SK-N-SH treated with all-trans-retinoic acid at 6 μM for 48 hours (cell line): ENCODE results near the gene IFNL2.
"Not testable (repeated sequence)": the region's sequence is repeated elsewhere in the genome, so short reads cannot be mapped to it uniquely, and the experiment has no call there.

Source experiments
- ATAC-seq: fragments of 200-7000 bp; cut with Tn5 transposase; 3 replicates; pipeline ENCODE4 v1.9.1; 2020; ENCODE audit warnings: mild to moderate bottlenecking, moderate library complexity
- ARNTL ChIP-seq: fragments of 450-650 bp; formaldehyde crosslinking; IDR thresholded peaks from 2 replicates; pipeline ENCODE4 v1.5.0; 2020; ENCODE audit warnings: low read depth, mild to moderate bottlenecking, moderate library complexity, borderline replicate concordance
- BACH2 ChIP-seq: fragments of 250-450 bp; sonication (Bioruptor Pico); IDR thresholded peaks from 2 replicates; pipeline ENCODE4 v1.9.0; 2021; ENCODE audit warnings: mild to moderate bottlenecking, borderline replicate concordance
- CREB5 ChIP-seq: fragments of 250-450 bp; sonication (Bioruptor Pico); IDR thresholded peaks from 2 replicates; pipeline ENCODE4 v1.5.1; 2020; ENCODE audit warnings: low read depth, mild to moderate bottlenecking, moderate library complexity
- CSDC2 ChIP-seq: fragments of 250-450 bp; sonication (Bioruptor Pico); IDR thresholded peaks from 2 replicates; pipeline ENCODE4 v1.5.0; 2020; ENCODE audit warnings: mild to moderate bottlenecking, moderate library complexity
- CSRNP3 ChIP-seq: fragments of 250-450 bp; sonication (Bioruptor Pico); IDR thresholded peaks from 2 replicates; pipeline ENCODE4 v1.5.1; 2021; ENCODE audit warnings: mild to moderate bottlenecking, moderate library complexity
- ESRRG ChIP-seq: fragments of 250-450 bp; sonication (Bioruptor Pico); IDR thresholded peaks from 2 replicates; pipeline ENCODE4 v1.6.1; 2021; ENCODE audit warnings: mild to moderate bottlenecking
- GLIS3 ChIP-seq: fragments of 250-450 bp; sonication (Bioruptor Pico); IDR thresholded peaks from 2 replicates; pipeline ENCODE4 v1.5.0; 2020; ENCODE audit warnings: mild to moderate bottlenecking, moderate library complexity
- ISL1 ChIP-seq: fragments of 250-450 bp; sonication (Bioruptor Pico); IDR thresholded peaks from 2 replicates; pipeline ENCODE4 v2.1.2; 2022; ENCODE audit warnings: mild to moderate bottlenecking, moderate library complexity
- OSR1 ChIP-seq: fragments of 250-450 bp; sonication (Bioruptor Pico); IDR thresholded peaks from 2 replicates; pipeline ENCODE4 v1.8.0; 2022; ENCODE audit warnings: moderate library complexity, mild to moderate bottlenecking, inconsistent platforms
- POU6F1 ChIP-seq: fragments of 250-450 bp; sonication (Bioruptor Pico); IDR thresholded peaks from 2 replicates; pipeline ENCODE4 v1.8.0; 2021; ENCODE audit warnings: low read depth, mild to moderate bottlenecking, moderate library complexity, borderline replicate concordance
- RARB ChIP-seq: fragments of 250-450 bp; sonication (Bioruptor Pico); IDR thresholded peaks from 2 replicates; pipeline ENCODE4 v1.8.0; 2021; ENCODE audit warnings: mild to moderate bottlenecking, moderate library complexity
- SNAI2 ChIP-seq: fragments of 250-450 bp; sonication (Bioruptor Pico); IDR thresholded peaks from 2 replicates; pipeline ENCODE4 v1.5.0; 2020; ENCODE audit warnings: mild to moderate bottlenecking, moderate library complexity
- TOX ChIP-seq: fragments of 250-450 bp; sonication (Bioruptor Pico); IDR thresholded peaks from 2 replicates; pipeline ENCODE4 v1.8.0; 2021; ENCODE audit warnings: mild to moderate bottlenecking, moderate library complexity, borderline replicate concordance
- TSHZ2 ChIP-seq: fragments of 250-450 bp; sonication (Bioruptor Pico); IDR thresholded peaks from 2 replicates; pipeline ENCODE4 v1.5.0; 2020; ENCODE audit warnings: mild to moderate bottlenecking, moderate library complexity
- ZC3H10 ChIP-seq: fragments of 250-450 bp; sonication (Bioruptor Pico); IDR thresholded peaks from 2 replicates; pipeline ENCODE4 v1.5.1; 2021; ENCODE audit warnings: mild to moderate bottlenecking, moderate library complexity
- ZFP3 ChIP-seq: fragments of 250-450 bp; sonication (Bioruptor Pico); IDR thresholded peaks from 2 replicates; pipeline ENCODE4 v1.5.0; 2020; ENCODE audit warnings: mild to moderate bottlenecking, moderate library complexity
- ZFP30 ChIP-seq: fragments of 450-650 bp; formaldehyde crosslinking; IDR thresholded peaks from 2 replicates; pipeline ENCODE4 v1.5.0; 2022; ENCODE audit warnings: mild to moderate bottlenecking, moderate library complexity
- ZNF565 ChIP-seq: fragments of 450-650 bp; formaldehyde crosslinking; conservative IDR thresholded peaks from 2 replicates; pipeline ENCODE4 v1.5.0; 2020; ENCODE audit warnings: low read depth, mild to moderate bottlenecking, moderate library complexity
- ZNF70 ChIP-seq: fragments of 450-650 bp; formaldehyde crosslinking; IDR thresholded peaks from 2 replicates; pipeline ENCODE4 v1.5.0; 2020; ENCODE audit warnings: mild to moderate bottlenecking, moderate library complexity
- ZNF8 ChIP-seq: fragments of 450-650 bp; formaldehyde crosslinking; IDR thresholded peaks from 2 replicates; pipeline ENCODE4 v1.5.0; 2020; ENCODE audit warnings: mild to moderate bottlenecking, moderate library complexity

IFNL2 gene

GRCh38 chr19:39268085-39268484 is at the start of gene IFNL2:
Gene IFNL2, plus strand, starts transcription at chr19:39268396. Its CDS starts 173 bp downstream, at chr19:39268569.
- peak; percentile 68 for ATAC-seq

- not testable (repeated sequence) for ATAC-seq
Measured at GRCh38 chr19:39219108-39219507, 49.1 kb upstream of the IFNL2 start.

GRCh38 chr19:39223703-39224279 is 44.4 kb upstream of the IFNL2 start:
- peak; percentile 70 for ATAC-seq
- no peak for TF ChIP-seq ESRRG (CRISPR knock-in tag)
- TF ChIP-seq POU6F1, result no peak
- TF ChIP-seq TSHZ2, result no peak
- no peak for TF ChIP-seq ZNF70 (CRISPR knock-in tag)
- no peak for TF ChIP-seq CSDC2
- no peak for TF ChIP-seq ARNTL (CRISPR knock-in tag)
- no peak for TF ChIP-seq TOX (CRISPR knock-in tag)
- TF ChIP-seq ZFP3 (CRISPR knock-in tag), result no peak
- TF ChIP-seq ZNF8 (CRISPR knock-in tag), result no peak
- no peak for TF ChIP-seq RARB
- TF ChIP-seq ISL1 (CRISPR knock-in tag), result no peak

GRCh38 chr19:39224910-39225309 is 43.3 kb upstream of the IFNL2 start:
- no peak for ATAC-seq
- TF ChIP-seq ARNTL (CRISPR knock-in tag) (no peak), CSRNP3 (CRISPR knock-in tag) (no peak), RARB (no peak), ESRRG (CRISPR knock-in tag) (no peak), ZNF8 (CRISPR knock-in tag) (no peak), ZNF70 (CRISPR knock-in tag) (no peak), GLIS3 (CRISPR knock-in tag) (no peak)

- no peak for ATAC-seq
- TF ChIP-seq ZC3H10 (CRISPR knock-in tag) (no peak), CREB5 (CRISPR knock-in tag) (no peak), ZNF8 (CRISPR knock-in tag) (no peak), ZFP30 (CRISPR knock-in tag) (no peak), OSR1 (CRISPR knock-in tag) (no peak), SNAI2 (CRISPR knock-in tag) (no peak), CSDC2 (no peak), ZFP3 (CRISPR knock-in tag) (no peak), TSHZ2 (no peak), GLIS3 (CRISPR knock-in tag) (no peak), ARNTL (CRISPR knock-in tag) (no peak), ZNF70 (CRISPR knock-in tag) (no peak), BACH2 (CRISPR knock-in tag) (no peak), ESRRG (CRISPR knock-in tag) (no peak), POU6F1 (no peak), ZNF565 (no peak), TOX (CRISPR knock-in tag) (no peak)
Measured at GRCh38 chr19:39230096-39230764, 38.0 kb upstream of the IFNL2 start.
